Prostate gland (tissue), 2 donors: ENCODE measurements around the gene NEURL1.

ENCODE experiments used
- CTCF ChIP-seq, 4 experiments: fragments of 200-600 bp in 2 of 4; fragments of 450-650 bp in 2 of 4; sonication (generic) in 2 of 4; IDR thresholded peaks; 1 replicate in 3 of 4; 2 replicates in 1 of 4; pipeline ENCODE4 v1.5.1; 2016 to 2019; ENCODE audit warnings: antibody characterized with exemption in 4 of 4, mild to moderate bottlenecking in 2 of 4, moderate library complexity in 2 of 4
- POLR2AphosphoS5 ChIP-seq: sonication (generic); formaldehyde crosslinking; IDR thresholded peaks from one replicate; pipeline ENCODE4 v1.6.1; 2017; ENCODE audit warnings: antibody characterized with exemption

GRCh38 chr10:103466734-103467133 lies 26.8 kb upstream of the NEURL1 start:
- no peak for TF ChIP-seq CTCF (IDR thresholded peaks at IDR 0.05)
- TF ChIP-seq POLR2AphosphoS5: no peak
